IMR-90 (cell line): ENCODE results near the gene MZB1.

ENCODE experiments used
- CEBPB ChIP-seq: IDR thresholded peaks from 2 replicates; pipeline ENCODE4 v1.6.1; 2012; ENCODE audit warnings: low read depth, low read length, improper control_type of control experiment
- CTCF ChIP-seq: conservative IDR thresholded peaks from 2 replicates; pipeline ENCODE4 v1.5.1; 2012; ENCODE audit warnings: mild to moderate bottlenecking, low read depth, low read length, improper control_type of control experiment
- ELK1 ChIP-seq: fragments of 150-350 bp; IDR thresholded peaks from 2 replicates; pipeline ENCODE4 v1.6.1; 2016; ENCODE audit warnings: low read depth, mild to moderate bottlenecking, low read length, moderate library complexity, borderline replicate concordance
- FOS ChIP-seq: fragments of 150-350 bp; IDR thresholded peaks from 2 replicates; pipeline ENCODE4 v1.6.1; 2016; ENCODE audit warnings: low read depth, low read length
- MAFK ChIP-seq: IDR thresholded peaks from 2 replicates; pipeline ENCODE4 v1.6.1; 2012; ENCODE audit warnings: low read depth, low read length, improper control_type of control experiment
- MAZ ChIP-seq: IDR thresholded peaks from 2 replicates; pipeline ENCODE4 v1.6.1; 2012; ENCODE audit warnings: low read depth, mild to moderate bottlenecking, low read length, improper control_type of control experiment, moderate library complexity, borderline replicate concordance
- MXI1 ChIP-seq: IDR thresholded peaks from 2 replicates; pipeline ENCODE4 v1.6.1; 2012; ENCODE audit warnings: low read depth, mild to moderate bottlenecking, low read length, moderate library complexity, borderline replicate concordance
- POLR2A ChIP-seq: IDR thresholded peaks from 2 replicates; pipeline ENCODE4 v1.6.1; 2012; ENCODE audit warnings: mild to moderate bottlenecking, low read depth, low read length
- RAD21 ChIP-seq: IDR thresholded peaks from 2 replicates; pipeline ENCODE4 v1.6.1; 2012; ENCODE audit warnings: low read length, improper control_type of control experiment
- RCOR1 ChIP-seq: IDR thresholded peaks from 2 replicates; pipeline ENCODE4 v1.6.1; 2012; ENCODE audit warnings: mild to moderate bottlenecking, low read length, improper control_type of control experiment; ENCODE audit not compliant: insufficient replicate concordance
- RFX5 ChIP-seq: IDR thresholded peaks from 2 replicates; pipeline ENCODE4 v1.8.0; 2012; ENCODE audit warnings: low read depth, mild to moderate bottlenecking, low read length, moderate library complexity
- SMC3 ChIP-seq: fragments of 150-350 bp; IDR thresholded peaks from 2 replicates; pipeline ENCODE4 v1.6.1; 2016; ENCODE audit warnings: low read depth, mild to moderate bottlenecking, antibody characterized with exemption, low read length, moderate library complexity
- TF ChIP-seq, protein P1 (sequence below): fragments of 150-350 bp; IDR thresholded peaks from 2 replicates; pipeline ENCODE4 v1.6.1; 2017; ENCODE audit warnings: mild to moderate bottlenecking, antibody characterized with exemption, low read length, low read depth

- no peak for TF ChIP-seq CTCF
- no peak for TF ChIP-seq RFX5
- TF ChIP-seq ELK1: no peak
- no peak for TF ChIP-seq POLR2A
- no peak for TF ChIP-seq FOS
- no peak for TF ChIP-seq MAFK
- TF ChIP-seq RCOR1: no peak
- no peak for TF ChIP-seq RAD21
- no peak for TF ChIP-seq CEBPB
- no peak for TF ChIP-seq MAZ
- no peak for TF ChIP-seq MXI1
- no peak for TF ChIP-seq SMC3
- TF ChIP-seq, protein P1, sequence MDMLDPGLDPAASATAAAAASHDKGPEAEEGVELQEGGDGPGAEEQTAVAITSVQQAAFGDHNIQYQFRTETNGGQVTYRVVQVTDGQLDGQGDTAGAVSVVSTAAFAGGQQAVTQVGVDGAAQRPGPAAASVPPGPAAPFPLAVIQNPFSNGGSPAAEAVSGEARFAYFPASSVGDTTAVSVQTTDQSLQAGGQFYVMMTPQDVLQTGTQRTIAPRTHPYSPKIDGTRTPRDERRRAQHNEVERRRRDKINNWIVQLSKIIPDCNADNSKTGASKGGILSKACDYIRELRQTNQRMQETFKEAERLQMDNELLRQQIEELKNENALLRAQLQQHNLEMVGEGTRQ: no peak
These were observed 48.5 kb downstream of the MZB1 start for GRCh38 chr5:139341187-139341688.
